ENCODE measurements around the gene NRXN3.

DNA sequence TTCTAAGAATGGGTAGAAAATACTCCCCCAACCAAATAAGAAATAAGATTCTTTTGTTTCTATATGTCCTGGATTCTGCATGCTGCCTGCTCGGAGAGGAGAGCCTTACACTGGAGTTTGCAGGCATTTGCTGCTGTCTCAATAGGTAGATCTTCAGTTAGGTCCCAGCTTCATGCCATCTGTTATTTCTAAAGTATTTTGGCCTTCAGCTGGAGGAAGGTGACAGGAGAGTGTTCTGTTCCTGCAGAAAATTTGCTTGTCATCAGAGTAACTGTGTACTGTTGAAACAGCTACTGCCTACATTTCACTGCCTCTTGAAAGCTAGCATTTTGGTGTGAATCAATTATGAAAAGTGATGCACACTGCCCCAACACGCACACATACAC is 966.9 kb downstream of the NRXN3 start:
- TF ChIP-seq HDGF (IDR thresholded peaks at IDR 0.05; ENCODE audit: borderline replicate concordance) (no peak), FOXK2 (IDR thresholded peaks at IDR 0.05) (no peak), SUZ12 (IDR thresholded peaks at IDR 0.05) (no peak), FOXM1 (IDR thresholded peaks at IDR 0.05; ENCODE audit: borderline replicate concordance) (no peak), CTBP1 (IDR thresholded peaks at IDR 0.05; ENCODE audit: borderline replicate concordance) (no peak), BHLHE40 (IDR thresholded peaks at IDR 0.05; ENCODE audit: borderline replicate concordance) (no peak), SP1 (IDR thresholded peaks at IDR 0.05) (no peak), ARNT (IDR thresholded peaks at IDR 0.05) (no peak), ZNF384 (IDR thresholded peaks at IDR 0.05) (no peak)
- TF ChIP-seq, protein P1, sequence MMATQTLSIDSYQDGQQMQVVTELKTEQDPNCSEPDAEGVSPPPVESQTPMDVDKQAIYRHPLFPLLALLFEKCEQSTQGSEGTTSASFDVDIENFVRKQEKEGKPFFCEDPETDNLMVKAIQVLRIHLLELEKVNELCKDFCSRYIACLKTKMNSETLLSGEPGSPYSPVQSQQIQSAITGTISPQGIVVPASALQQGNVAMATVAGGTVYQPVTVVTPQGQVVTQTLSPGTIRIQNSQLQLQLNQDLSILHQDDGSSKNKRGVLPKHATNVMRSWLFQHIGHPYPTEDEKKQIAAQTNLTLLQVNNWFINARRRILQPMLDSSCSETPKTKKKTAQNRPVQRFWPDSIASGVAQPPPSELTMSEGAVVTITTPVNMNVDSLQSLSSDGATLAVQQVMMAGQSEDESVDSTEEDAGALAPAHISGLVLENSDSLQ (IDR thresholded peaks at IDR 0.05), result no peak

All from HEK293T (cell line).